K562 (cell line): ENCODE data around the gene COG7. TPM values are rescaled to one million over a fixed set of nuclear protein-coding genes. Genes with fewer than 3 reads are reported as not detected.

ENCODE experiments used
- ATAC-seq: fragments of 200-7000 bp; cut with Tn5 transposase; 3 replicates; pipeline ENCODE4 v1.9.1; 2020; ENCODE audit warnings: moderate library complexity
- BruUV-seq: library from RNA; stranded (reverse); fragments of 400-500 nt; replicated peaks from 2 replicates; lab custom pipeline; 2021; lab: Mats Ljungman, UMichigan
- CTCF ChIA-PET: fragments of 300-600 bp; formaldehyde crosslinking; extraction: SDS; loops from one replicate; lab custom pipeline; 2021; ENCODE audit warnings: low intra/inter-chr PET ratio; lab: Yijun Ruan, JAX
- POLR2A ChIA-PET: fragments of 300-600, 350-650 bp; sonication (Branson Sonifier 250); formaldehyde crosslinking; extraction: SDS; loops from one replicate; lab custom pipeline; 2021; ENCODE audit warnings: antibody characterized with exemption, inconsistent platforms; lab: Yijun Ruan, JAX
- DNase-seq, 4 experiments: peaks; one replicate each; pipeline versions ENCODE4 v3.0.0 to v3.0.0-alpha.2; 2011 to 2018; ENCODE audit warnings: low spot score in 3 of 4, mixed read lengths in 3 of 4; ENCODE audit errors: extremely low read depth in 1 of 4
- FAIRE-seq: peaks from 2 replicates; lab custom pipeline; 2011; peaks lifted over from hg19 to GRCh38; lab: Jason Lieb, UNC
- H2AFZ ChIP-seq: 2 replicates; pipeline ENCODE4 v1.6.0; 2011; ENCODE audit warnings: low read depth, low read length, control low read depth, inconsistent platforms
- H3K27ac ChIP-seq: fragments of 200-600 bp; 3 replicates; pipeline ENCODE4 v1.8.0; 2011; ENCODE audit warnings: low read depth, mild to moderate bottlenecking, control low read depth, inconsistent platforms, low read length, moderate library complexity, mixed read lengths; ENCODE audit errors: extremely low read depth
- H3K27me3 ChIP-seq, 2 experiments: fragments of 300-600 bp in 1 of 2; 2 replicates in 1 of 2; 3 replicates in 1 of 2; pipeline versions ENCODE4 v1.6.0 to v1.8.0; 2011; ENCODE audit warnings: inconsistent platforms in 2 of 2, low read length in 2 of 2, mild to moderate bottlenecking in 1 of 2, mixed read lengths in 1 of 2, moderate library complexity in 1 of 2; ENCODE audit not compliant: control insufficient read depth in 2 of 2, insufficient read depth in 2 of 2
- H3K36me3 ChIP-seq: fragments of 300-600 bp; 3 replicates; pipeline ENCODE4 v1.8.0; 2011; ENCODE audit warnings: mild to moderate bottlenecking, low read length, inconsistent platforms; ENCODE audit not compliant: control insufficient read depth, insufficient read depth
- H3K4me1 ChIP-seq, 2 experiments: fragments of 200-600 bp in 1 of 2; replicated peaks in 1 of 2; 2 replicates in 1 of 2; 3 replicates in 1 of 2; pipeline versions ENCODE4 v1.5.1 to v1.8.0; 2011; ENCODE audit warnings: inconsistent platforms in 2 of 2, low read length in 2 of 2, mild to moderate bottlenecking in 1 of 2, mixed read lengths in 1 of 2, moderate library complexity in 1 of 2; ENCODE audit not compliant: control insufficient read depth in 2 of 2, insufficient read depth in 2 of 2
- H3K4me2 ChIP-seq: 2 replicates; pipeline ENCODE4 v1.6.1; 2011; ENCODE audit warnings: low read length, control low read depth, inconsistent platforms, mixed read lengths; ENCODE audit not compliant: insufficient read depth
- H3K4me3 ChIP-seq: fragments of 200-600 bp; sonication (generic), shearing (Covaris generic); 2 replicates; pipeline ENCODE4 v1.5.1; 2016; ENCODE audit warnings: control low read depth, inconsistent platforms
- H3K79me2 ChIP-seq: fragments of 200-600 bp; 3 replicates; pipeline ENCODE4 v1.8.0; 2011; ENCODE audit warnings: low read length, inconsistent platforms; ENCODE audit not compliant: control insufficient read depth, insufficient read depth
- H3K9ac ChIP-seq, 2 experiments: 2 replicates each; pipeline versions ENCODE4 v1.6.0 to v1.6.1; 2011; ENCODE audit warnings: low read depth in 2 of 2, low read length in 2 of 2, control low read depth in 1 of 2, inconsistent platforms in 1 of 2, mild to moderate bottlenecking in 1 of 2, mixed read lengths in 1 of 2; ENCODE audit not compliant: insufficient read depth in 1 of 2
- H3K9me1 ChIP-seq: one replicate; pipeline ENCODE4 v1.6.0; 2011; ENCODE audit warnings: inconsistent platforms, mild to moderate bottlenecking, low read length, moderate library complexity; ENCODE audit not compliant: control insufficient read depth, insufficient read depth
- H3K9me3 ChIP-seq: replicated peaks from 2 replicates; pipeline ENCODE4 v1.5.1; 2011; ENCODE audit warnings: low read depth, low read length, inconsistent platforms; ENCODE audit not compliant: control insufficient read depth, insufficient read depth
- H4K20me1 ChIP-seq: replicated peaks from 2 replicates; pipeline ENCODE4 v1.6.1; 2011; ENCODE audit warnings: low read length, inconsistent platforms, mixed read lengths; ENCODE audit not compliant: control insufficient read depth, insufficient read depth
- CBX2 ChIP-seq: fragments of 200-600 bp; sonication (generic); IDR thresholded peaks from one replicate; pipeline ENCODE4 v1.6.1; 2012; ENCODE audit warnings: mild to moderate bottlenecking, low read length, inconsistent platforms; ENCODE audit not compliant: insufficient read depth, poor library complexity, severe bottlenecking
- ELF2 ChIP-seq: fragments of 250-450 bp; sonication (Bioruptor Pico); IDR thresholded peaks from 2 replicates; pipeline ENCODE4 v1.5.0; 2021; ENCODE audit warnings: mild to moderate bottlenecking
- EWSR1 ChIP-seq: fragments of 450-650 bp; IDR thresholded peaks from 2 replicates; pipeline ENCODE4 v1.6.1; 2018; ENCODE audit warnings: borderline replicate concordance, mild to moderate bottlenecking, low read depth, moderate library complexity; ENCODE audit not compliant: partially characterized antibody
- JUNB ChIP-seq: fragments of 450-650 bp; formaldehyde crosslinking; conservative IDR thresholded peaks from 2 replicates; pipeline ENCODE4 v1.4.0; 2020; ENCODE audit warnings: mild to moderate bottlenecking
- L3MBTL2 ChIP-seq: fragments of 450-650 bp; IDR thresholded peaks from 2 replicates; pipeline ENCODE4 v1.6.1; 2016; ENCODE audit warnings: mild to moderate bottlenecking, moderate library complexity
- MAFG ChIP-seq: fragments of 450-650 bp; conservative IDR thresholded peaks from 2 replicates; pipeline ENCODE4 v1.6.1; 2016; ENCODE audit warnings: missing genetic modification characterization, missing compliant biosample characterization
- MEF2A ChIP-seq: IDR thresholded peaks from 2 replicates; pipeline ENCODE4 v1.6.1; 2011; ENCODE audit warnings: low read depth, mild to moderate bottlenecking, low read length, moderate library complexity; ENCODE audit not compliant: control insufficient read depth
- MTA3 ChIP-seq: fragments of 450-650 bp; formaldehyde crosslinking; IDR thresholded peaks from 2 replicates; pipeline ENCODE4 v1.6.1; 2017; ENCODE audit warnings: mild to moderate bottlenecking, borderline replicate concordance
- NFIC ChIP-seq: fragments of 450-650 bp; IDR thresholded peaks from 2 replicates; pipeline ENCODE4 v1.6.1; 2017; ENCODE audit warnings: mild to moderate bottlenecking, inconsistent platforms
- RUNX1 ChIP-seq: sonication (generic); IDR thresholded peaks from 2 replicates; pipeline ENCODE4 v1.6.1; 2016; ENCODE audit warnings: antibody characterized with exemption, low read depth
- SIN3A ChIP-seq, 2 experiments: fragments of 150-350 bp in 1 of 2; IDR thresholded peaks; 2 replicates each; pipeline ENCODE4 v1.6.1; 2011 to 2016; ENCODE audit warnings: borderline replicate concordance in 2 of 2, low read depth in 2 of 2, low read length in 2 of 2, mild to moderate bottlenecking in 2 of 2, moderate library complexity in 2 of 2; ENCODE audit not compliant: control insufficient read depth in 1 of 2
- SIRT6 ChIP-seq: IDR thresholded peaks from one replicate; pipeline ENCODE4 v1.6.1; 2012; ENCODE audit warnings: low read depth, mild to moderate bottlenecking, control low read depth, inconsistent platforms, low read length, moderate library complexity
- SMARCC2 ChIP-seq: fragments of 450-650 bp; IDR thresholded peaks from 2 replicates; pipeline ENCODE4 v1.6.1; 2017; ENCODE audit warnings: antibody characterized with exemption, moderate library complexity, mild to moderate bottlenecking, low read depth
- ZC3H11A ChIP-seq: IDR thresholded peaks from 2 replicates; pipeline ENCODE4 v1.6.1; 2012; ENCODE audit warnings: low read depth, low read length, improper control_type of control experiment
- ZC3H8 ChIP-seq: fragments of 450-650 bp; IDR thresholded peaks from 2 replicates; pipeline ENCODE4 v1.6.1; 2017
- ZNF165 ChIP-seq: fragments of 250-450 bp; sonication (Bioruptor Pico); IDR thresholded peaks from 2 replicates; pipeline ENCODE4 v1.4.0; 2020; ENCODE audit warnings: borderline replicate concordance
- ZNF511 ChIP-seq: sonication (generic); formaldehyde crosslinking; IDR thresholded peaks from 2 replicates; pipeline ENCODE4 v1.8.0; 2022; ENCODE audit warnings: mild to moderate bottlenecking, missing genetic modification reagents
- ZNF589 ChIP-seq: fragments of 200-800 bp; sonication (Bioruptor generic); IDR thresholded peaks from 2 replicates; pipeline ENCODE4 v1.6.1; 2016; ENCODE audit warnings: low read depth, missing genetic modification characterization, missing compliant biosample characterization
- ZZZ3 ChIP-seq: fragments of 450-650 bp; IDR thresholded peaks from 2 replicates; pipeline ENCODE4 v1.6.1; 2016; ENCODE audit warnings: antibody characterized with exemption, mild to moderate bottlenecking, moderate library complexity
- WGBS: fragments of 100-300 bp; shearing (Covaris generic); methylation state at CpG from one replicate; pipeline ENCODE4 v1.1.6; 2016; ENCODE audit warnings: low coverage, mixed read lengths; ENCODE audit not compliant: insufficient coverage; ENCODE audit errors: missing lambda C conversion rate; 5-methylcytosine and 5-hydroxymethylcytosine counted together
- in situ Hi-C: fragments of 300-500 bp; cut with MboI; formaldehyde crosslinking; loops from 4 replicates; pipeline ENCODE4 v1.15.0; 2018; ENCODE audit warnings: inconsistent platforms, mixed read lengths
- intact Hi-C: fragments of 100-400 bp; cut with micrococcal nuclease; formaldehyde crosslinking; loops from 2 replicates; pipeline ENCODE4 v1.14.2; 2022
- polyA plus RNA-seq, 8 experiments: library from polyadenylated mRNA; depleted of rRNA in 4 of 8; stranded (reverse) in 5 of 8; unstranded in 3 of 8; fragments of >200 nt; fragmentation: Nextera tagmentation in 2 of 8; fragmentation: Illumina TruSeq in 1 of 8; extraction: Ambion mirVana in 2 of 8; extraction: Trizol in 1 of 8; gene quantifications; 2 replicates each; pipeline versions ENCODE4 v1.2.1 to v1.2.3, GENCODE V29; 2011 to 2014; ENCODE audit warnings: inconsistent platforms in 1 of 8, missing spikeins in 1 of 8
- total RNA-seq, 7 experiments: library from RNA; depleted of rRNA in 6 of 7; stranded (reverse); fragments of >200 nt in 6 of 7; fragmentation: Illumina TruSeq in 2 of 7; extraction: Trizol in 2 of 7; gene quantifications; 2 replicates each; pipeline versions ENCODE4 v1.2.1 to v1.2.3, GENCODE V29; 2011 to 2021; ENCODE audit warnings: low replicate concordance in 1 of 7
- TF ChIP-seq, protein P1 (sequence below): fragments of 200-800 bp; sonication (Bioruptor generic); IDR thresholded peaks from 2 replicates; pipeline ENCODE4 v1.6.1; 2017; ENCODE audit warnings: missing genetic modification characterization, missing compliant biosample characterization

Gene COG7
- total and polyA plus RNA-seq, 9 of the 15 experiments (the other 6 are each of a cell fraction or from before 2014, with no cell fraction given): 3.8 to 17.6 (median 13.4) TPM

- no TSS peak for BruUV-seq
- intact Hi-C loops: no loop called here
- POLR2A ChIA-PET: no interaction called here
- H3K4me3 ChIP-seq: no peak overlapping the region
- CTCF ChIA-PET: no interaction called here
- no peak overlapping the region for H3K4me2 ChIP-seq
- no peaks in the 10 kb centered on the region for H3K9me3 ChIP-seq
- in situ Hi-C loops: no loop called here
- ATAC-seq (no peak), FAIRE-seq (no peak), DNase-seq (no peak)
- H3K27me3 ChIP-seq: no peaks in the 10 kb centered on the region
- no peak overlapping the region for H3K27ac ChIP-seq
- H3K36me3 ChIP-seq: peaks cover 63% of the 10 kb centered on the region; the same call in 2 of the 3 replicates
- no peaks in the 10 kb centered on the region for H3K9me1 ChIP-seq
- no peak for TF ChIP-seq MAFG (tag)
- TF ChIP-seq MTA3: no peak
- no peak for TF ChIP-seq CBX2
- TF ChIP-seq EWSR1: no peak
- TF ChIP-seq MEF2A: no peak
- TF ChIP-seq ZZZ3: no peak
- TF ChIP-seq SIN3A (IDR thresholded peaks at IDR 0.05; ENCODE audit: borderline replicate concordance in 2 of 2, control insufficient read depth in 1 of 2, low read depth in 2 of 2, low read length in 2 of 2): no peak
- TF ChIP-seq RUNX1: no peak
- no peak for TF ChIP-seq ZNF589 (CRISPR knock-in tag)
- TF ChIP-seq L3MBTL2: no peak
- no peak for TF ChIP-seq SIRT6
- TF ChIP-seq JUNB (CRISPR knock-in tag): no peak
- no peak for TF ChIP-seq ZC3H11A
- no peak for TF ChIP-seq ELF2 (CRISPR knock-in tag)
- no peak for TF ChIP-seq ZC3H8
- TF ChIP-seq SMARCC2: no peak
- no peak for TF ChIP-seq ZNF165 (CRISPR knock-in tag)
- TF ChIP-seq, protein P1, sequence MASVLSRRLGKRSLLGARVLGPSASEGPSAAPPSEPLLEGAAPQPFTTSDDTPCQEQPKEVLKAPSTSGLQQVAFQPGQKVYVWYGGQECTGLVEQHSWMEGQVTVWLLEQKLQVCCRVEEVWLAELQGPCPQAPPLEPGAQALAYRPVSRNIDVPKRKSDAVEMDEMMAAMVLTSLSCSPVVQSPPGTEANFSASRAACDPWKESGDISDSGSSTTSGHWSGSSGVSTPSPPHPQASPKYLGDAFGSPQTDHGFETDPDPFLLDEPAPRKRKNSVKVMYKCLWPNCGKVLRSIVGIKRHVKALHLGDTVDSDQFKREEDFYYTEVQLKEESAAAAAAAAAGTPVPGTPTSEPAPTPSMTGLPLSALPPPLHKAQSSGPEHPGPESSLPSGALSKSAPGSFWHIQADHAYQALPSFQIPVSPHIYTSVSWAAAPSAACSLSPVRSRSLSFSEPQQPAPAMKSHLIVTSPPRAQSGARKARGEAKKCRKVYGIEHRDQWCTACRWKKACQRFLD: no peak
- no peak for TF ChIP-seq NFIC
- no peak for TF ChIP-seq ZNF511 (CRISPR knock-in tag)
- no peaks in the 10 kb centered on the region for H3K79me2 ChIP-seq
- 81% methylated on average over 2 of the region's 2 CpGs for WGBS
- H3K9ac ChIP-seq: no peak overlapping the region
- peaks cover 5% of the 10 kb centered on the region; the same call in 1 of the 2 replicates for H4K20me1 ChIP-seq
- H2AFZ ChIP-seq: no peak overlapping the region
- no peaks in the 10 kb centered on the region for H3K4me1 ChIP-seq
These were observed 47.0 kb downstream of the COG7 start for GRCh38 chr16:23406024-23406423.
